A549 (cell line): ENCODE measurements around the gene IGF1.

Experiments
- ESRRA ChIP-seq: fragments of 150-350 bp; IDR thresholded peaks from 2 replicates; pipeline ENCODE4 v1.6.1; 2014; ENCODE audit warnings: mild to moderate bottlenecking, low read length, borderline replicate concordance
- SMC3 ChIP-seq: fragments of >200 bp; sonication (Bioruptor Twin); formaldehyde crosslinking; IDR thresholded peaks from 3 replicates; pipeline ENCODE4 v1.6.1; 2018; ENCODE audit warnings: inconsistent platforms
- TF ChIP-seq, protein P1 (sequence below): fragments of >200 bp; sonication (Bioruptor Twin); formaldehyde crosslinking; IDR thresholded peaks from 3 replicates; pipeline ENCODE4 v1.5.1; 2016

DNA sequence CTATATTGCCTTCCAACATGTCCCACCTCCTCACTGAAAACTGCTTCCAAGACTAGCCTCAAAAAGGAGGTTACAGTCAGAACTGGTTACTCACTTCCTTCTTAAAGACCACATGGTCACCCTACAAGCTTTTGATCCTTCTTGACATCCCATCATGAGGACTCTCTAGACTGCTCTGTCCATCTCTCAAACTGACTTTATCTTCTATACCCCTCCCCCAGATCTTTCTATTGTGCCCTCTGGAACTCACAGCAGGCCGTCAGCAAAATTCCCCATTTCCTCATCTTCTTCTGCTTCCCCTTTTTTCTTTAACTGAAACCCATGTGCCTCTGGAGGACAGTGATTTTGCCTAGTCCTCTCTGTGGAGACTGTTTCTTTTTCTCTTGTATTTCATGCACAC is 18.1 kb upstream of the IGF1 start:
- TF ChIP-seq SMC3, result no peak
- TF ChIP-seq ESRRA, result no peak
- TF ChIP-seq, protein P1, sequence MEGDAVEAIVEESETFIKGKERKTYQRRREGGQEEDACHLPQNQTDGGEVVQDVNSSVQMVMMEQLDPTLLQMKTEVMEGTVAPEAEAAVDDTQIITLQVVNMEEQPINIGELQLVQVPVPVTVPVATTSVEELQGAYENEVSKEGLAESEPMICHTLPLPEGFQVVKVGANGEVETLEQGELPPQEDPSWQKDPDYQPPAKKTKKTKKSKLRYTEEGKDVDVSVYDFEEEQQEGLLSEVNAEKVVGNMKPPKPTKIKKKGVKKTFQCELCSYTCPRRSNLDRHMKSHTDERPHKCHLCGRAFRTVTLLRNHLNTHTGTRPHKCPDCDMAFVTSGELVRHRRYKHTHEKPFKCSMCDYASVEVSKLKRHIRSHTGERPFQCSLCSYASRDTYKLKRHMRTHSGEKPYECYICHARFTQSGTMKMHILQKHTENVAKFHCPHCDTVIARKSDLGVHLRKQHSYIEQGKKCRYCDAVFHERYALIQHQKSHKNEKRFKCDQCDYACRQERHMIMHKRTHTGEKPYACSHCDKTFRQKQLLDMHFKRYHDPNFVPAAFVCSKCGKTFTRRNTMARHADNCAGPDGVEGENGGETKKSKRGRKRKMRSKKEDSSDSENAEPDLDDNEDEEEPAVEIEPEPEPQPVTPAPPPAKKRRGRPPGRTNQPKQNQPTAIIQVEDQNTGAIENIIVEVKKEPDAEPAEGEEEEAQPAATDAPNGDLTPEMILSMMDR, result no peak
